GM19372 (cell line): Measurements from ENCODE around the gene METTL17.

Source experiments
- ATAC-seq: cut with Tn5 transposase; IDR thresholded peaks from one replicate; pipeline ENCODE4 v1.9.1; 2021; ENCODE audit warnings: mild to moderate bottlenecking, low read depth, moderate library complexity; ENCODE audit not compliant: unreplicated experiment

Gene METTL17

GRCh38 chr14:21041676-21042433, 52.1 kb downstream of the METTL17 start, which contains the start of gene RNASE7:
TSS of gene RNASE7 (plus strand) at chr14:21042362. CDS start at chr14:21042993, 631 bp downstream.
- no peak for ATAC-seq

- no peak for ATAC-seq
Measured at GRCh38 chr14:21042918-21043317, 53.1 kb downstream of the METTL17 start.

- ATAC-seq, result no peak
Measured at GRCh38 chr14:21043387-21043973, 53.7 kb downstream of the METTL17 start.

GRCh38 chr14:21043974-21044618, 54.3 kb downstream of the METTL17 start:
- no peak for ATAC-seq
